Inferior parietal cortex (tissue), 1 donor: ENCODE results near the gene CEP70.
"Not testable (repeated sequence)": the region's sequence is repeated elsewhere in the genome, so short reads cannot be mapped to it uniquely, and the experiment has no call there.

ENCODE experiments used
- DNase-seq: peaks from one replicate; pipeline ENCODE4 v3.0.0-alpha.2; 2016; ENCODE audit errors: extremely low spot score

The CEP70 gene

DNA sequence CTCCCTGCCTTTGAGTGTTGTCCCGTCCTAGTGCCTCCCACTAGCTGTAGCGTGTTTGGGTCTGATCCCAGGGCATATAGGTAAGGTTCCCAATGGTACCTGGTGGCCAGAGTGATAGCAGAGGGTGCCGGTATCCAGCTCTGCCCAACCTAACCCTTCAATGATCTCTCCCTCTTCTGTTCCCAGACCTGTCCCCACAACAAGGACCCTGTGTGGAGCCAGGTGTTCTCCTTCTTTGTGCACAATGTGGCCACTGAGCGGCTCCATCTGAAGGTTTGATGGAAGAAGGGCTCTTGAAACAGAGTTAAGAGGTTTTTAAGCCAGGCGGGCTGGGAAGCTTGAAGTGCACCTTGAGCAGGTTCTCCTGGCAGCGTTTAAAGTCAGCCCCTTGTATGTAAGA lies 124.2 kb downstream of the CEP70 start:
- DNase-seq = no peak

DNA sequence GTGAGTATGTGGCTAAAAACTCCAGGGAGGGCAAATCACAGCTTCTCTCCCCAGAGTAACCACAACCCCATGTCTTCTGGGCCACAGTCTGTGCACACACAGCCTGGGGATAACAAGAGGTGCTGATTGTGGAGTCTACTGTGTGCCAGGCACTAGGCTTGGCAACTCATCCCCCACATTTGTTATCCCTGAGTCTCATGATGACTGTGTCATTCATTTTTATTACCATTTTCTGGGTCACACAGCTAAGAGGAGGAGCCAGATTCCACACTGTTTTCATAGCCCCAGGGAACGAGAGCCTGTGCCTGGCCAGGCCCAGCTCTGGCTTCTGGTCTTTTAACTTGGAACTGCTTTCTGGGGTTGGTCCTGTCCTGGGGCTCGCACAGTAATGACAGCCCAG lies 125.2 kb downstream of the CEP70 start:
- DNase-seq = no peak

DNA sequence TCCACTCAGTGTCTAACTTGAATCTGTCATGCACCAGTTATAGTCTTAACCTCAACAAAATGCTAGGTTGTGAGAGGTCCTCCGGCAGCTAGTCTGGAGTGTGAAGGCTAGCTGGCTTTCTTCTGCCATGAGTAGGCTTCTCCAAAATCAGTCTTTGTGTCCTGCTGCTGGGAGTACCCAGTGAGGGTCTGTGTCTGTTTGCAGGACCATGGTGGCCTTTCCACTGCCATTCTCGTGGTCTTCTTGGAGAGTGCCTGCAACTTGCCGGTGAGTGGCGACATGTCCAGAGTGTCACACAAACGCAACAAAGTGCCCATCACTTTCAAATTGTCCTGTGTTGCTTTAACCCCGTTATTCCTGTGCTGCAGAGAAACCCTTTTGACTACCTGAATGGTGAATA lies 125.6 kb downstream of the CEP70 start:
- DNase-seq = no peak

DNA sequence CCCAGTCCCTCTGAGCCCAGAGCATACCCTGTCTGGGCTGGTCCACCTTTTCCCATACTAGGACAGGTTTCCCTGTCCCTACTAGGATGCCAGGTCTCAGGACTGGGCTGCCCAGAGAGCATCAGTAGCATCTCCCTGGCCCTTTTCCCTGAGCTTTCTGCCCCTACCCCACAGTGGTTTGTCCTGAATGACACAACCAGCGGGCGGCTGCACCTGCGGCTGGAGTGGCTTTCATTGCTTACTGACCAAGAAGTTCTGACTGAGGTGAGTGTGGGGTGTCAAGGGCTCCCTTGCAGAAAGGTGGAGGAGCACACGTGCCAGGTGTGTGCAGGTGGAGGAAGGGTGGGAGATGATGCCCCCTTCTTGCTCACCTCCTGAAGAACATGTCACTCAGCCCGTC lies 126.1 kb downstream of the CEP70 start:
- no peak for DNase-seq

DNA sequence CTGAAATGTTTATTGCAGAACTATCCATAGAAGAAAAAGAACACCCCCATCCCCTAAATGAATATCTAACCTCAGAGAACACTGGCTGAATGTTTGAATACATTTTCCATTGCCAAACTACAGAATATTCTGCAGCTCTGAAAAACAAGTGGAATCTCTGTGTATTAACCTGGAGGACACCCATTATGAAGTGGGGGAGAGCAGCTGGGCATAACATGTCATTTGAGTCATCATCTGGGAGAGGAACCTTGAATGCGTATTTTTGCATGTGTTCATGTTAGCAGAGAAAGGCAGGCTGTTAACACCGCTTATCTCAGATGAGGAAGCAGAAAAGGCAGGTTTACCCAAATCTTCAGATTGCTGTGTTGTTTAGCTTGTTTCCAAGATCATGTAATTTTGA lies 128.1 kb downstream of the CEP70 start:
- no peak for DNase-seq

DNA sequence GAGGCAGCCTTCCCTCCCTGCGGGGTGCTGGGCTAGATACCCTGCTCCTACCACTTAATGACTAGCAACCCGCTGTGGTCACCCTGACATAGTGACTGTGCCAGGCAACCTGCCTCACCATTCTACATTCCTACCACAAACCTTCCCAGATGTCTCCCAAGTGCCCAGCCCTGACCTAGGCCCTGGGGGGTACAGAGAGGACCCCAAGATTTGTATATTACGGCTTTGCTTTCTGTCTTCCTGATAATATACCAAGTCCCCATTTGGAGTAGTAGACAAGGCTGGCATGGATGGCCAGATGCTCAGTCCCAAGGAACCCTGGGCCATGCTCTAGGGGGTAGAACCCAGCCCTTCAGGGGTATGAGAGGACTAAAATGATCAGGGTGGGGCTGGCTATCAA lies 128.6 kb downstream of the CEP70 start:
- no peak for DNase-seq

DNA sequence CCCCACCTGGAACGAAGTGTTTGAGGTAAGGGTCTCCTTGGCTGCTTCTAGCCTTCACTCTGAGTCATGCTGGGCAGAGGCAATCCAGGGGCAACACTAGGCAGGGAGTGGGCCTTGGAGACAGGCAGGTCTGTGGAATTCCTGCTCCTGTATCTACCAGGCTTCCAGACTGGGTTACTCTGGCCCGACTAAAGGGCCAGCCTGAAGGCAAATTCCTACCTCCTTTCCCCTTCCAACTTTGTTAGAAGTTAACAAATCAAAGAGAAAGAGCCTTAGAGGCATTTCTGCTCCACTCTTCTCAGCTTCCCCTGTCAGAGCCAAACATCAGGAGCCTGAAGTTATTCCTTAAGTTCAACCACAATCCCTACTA lies 129.6 kb downstream of the CEP70 start:
- no peak for DNase-seq

DNA sequence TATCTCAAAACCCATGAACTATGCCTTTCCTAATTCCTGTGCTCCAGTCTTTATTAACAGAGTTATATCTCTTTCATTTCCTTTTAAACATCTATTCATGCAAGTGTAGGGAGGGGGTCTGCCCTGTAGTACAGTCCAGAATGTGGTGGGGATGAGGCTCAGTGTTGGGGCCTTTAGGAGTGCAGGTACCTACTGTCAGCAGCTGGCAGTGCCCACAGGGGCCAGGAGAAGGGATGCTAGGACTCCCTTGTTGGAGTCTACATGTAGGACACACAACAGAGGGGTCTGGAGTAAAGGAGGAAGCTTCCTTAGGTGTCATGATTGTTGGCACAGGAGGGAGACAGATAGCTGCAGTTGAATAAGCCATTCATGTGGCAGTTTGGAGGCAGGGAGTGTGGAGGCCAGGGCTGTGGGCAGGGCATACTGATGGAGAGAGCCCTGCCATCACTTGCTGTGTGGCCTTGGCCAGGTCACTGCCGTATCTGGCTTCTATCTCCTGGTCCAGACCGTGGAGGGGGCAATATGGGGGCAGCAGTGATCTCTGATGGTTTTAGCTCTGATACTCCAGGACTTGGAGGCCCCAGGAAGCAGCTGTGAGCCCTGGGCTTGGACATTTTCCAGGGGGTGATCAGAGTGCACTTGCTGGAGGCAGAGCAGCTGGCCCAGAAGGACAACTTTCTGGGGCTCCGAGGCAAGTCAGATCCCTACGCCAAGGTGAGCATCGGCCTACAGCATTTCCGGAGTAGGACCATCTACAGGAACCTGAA lies 130.2 kb downstream of the CEP70 start:
- DNase-seq = no peak

DNA sequence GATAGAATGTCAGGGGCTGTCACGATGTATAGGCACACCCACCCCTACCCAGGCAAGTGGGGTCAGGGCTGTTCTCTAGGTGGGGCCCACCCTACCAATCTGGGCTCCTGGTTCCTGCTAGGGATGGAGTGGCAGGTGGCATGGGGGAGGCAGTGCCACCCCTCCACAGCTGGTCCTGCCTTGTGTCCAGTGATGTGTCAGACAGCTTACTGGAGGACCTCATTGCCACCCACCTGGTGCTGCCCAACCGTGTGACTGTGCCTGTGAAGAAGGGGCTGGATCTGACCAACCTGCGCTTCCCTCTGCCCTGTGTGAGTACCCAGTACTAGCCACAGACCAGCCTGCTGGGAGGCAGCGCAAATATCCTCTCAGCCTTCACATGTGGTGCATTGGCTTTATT lies 132.2 kb downstream of the CEP70 start:
- DNase-seq = no peak

DNA sequence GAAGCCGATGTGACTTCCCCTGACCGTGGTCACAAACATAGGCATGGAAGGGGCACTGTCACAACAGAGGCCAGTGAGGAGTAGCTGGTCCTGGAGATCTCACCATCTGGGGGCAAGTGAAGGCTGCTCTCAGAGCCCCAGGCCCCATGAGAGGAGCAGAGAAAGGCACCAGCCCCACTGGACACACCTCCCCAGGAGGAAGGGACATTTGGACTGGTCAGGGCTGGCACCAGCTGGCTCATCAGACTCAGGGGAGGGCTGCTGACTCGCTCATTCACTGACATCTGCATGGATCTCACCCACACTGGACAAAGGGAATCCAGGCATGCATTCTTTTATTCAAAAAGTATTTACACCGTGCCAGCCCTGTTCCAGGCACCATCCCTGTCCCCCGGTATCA lies 132.8 kb downstream of the CEP70 start:
- DNase-seq = no peak

DNA sequence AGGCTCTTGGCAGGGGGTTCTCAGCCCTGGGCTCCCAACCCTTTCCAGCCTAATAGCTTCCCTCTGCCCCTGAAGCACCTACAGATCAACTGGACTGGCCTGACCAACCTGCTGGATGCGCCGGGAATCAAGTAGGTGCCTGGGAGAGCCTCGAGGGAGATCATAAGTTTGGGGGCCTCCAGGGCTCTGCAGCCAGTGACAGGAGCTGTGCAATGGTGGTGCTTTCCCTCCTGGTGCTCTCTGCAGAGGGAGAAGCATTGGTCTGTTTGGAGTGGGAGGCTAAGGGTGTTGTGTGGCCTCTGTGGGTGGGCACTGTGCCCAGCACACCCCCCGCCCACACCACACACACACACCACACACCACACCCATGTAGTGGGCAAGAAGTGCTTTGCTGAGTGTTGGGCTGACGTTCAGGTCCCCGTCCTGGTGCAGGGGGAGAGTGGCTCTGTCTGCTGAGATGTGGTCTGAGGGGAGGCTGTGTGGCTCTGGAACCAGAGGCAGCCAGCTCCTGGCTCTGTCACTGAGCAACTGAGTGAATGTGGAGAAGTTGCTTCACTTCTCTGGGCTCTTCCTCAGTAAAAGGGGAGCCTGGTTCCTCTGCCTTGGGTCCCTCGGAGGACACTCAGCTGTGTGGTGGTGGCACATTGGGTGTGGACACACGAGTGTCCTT lies 133.4 kb downstream of the CEP70 start:
- no peak for DNase-seq

DNA sequence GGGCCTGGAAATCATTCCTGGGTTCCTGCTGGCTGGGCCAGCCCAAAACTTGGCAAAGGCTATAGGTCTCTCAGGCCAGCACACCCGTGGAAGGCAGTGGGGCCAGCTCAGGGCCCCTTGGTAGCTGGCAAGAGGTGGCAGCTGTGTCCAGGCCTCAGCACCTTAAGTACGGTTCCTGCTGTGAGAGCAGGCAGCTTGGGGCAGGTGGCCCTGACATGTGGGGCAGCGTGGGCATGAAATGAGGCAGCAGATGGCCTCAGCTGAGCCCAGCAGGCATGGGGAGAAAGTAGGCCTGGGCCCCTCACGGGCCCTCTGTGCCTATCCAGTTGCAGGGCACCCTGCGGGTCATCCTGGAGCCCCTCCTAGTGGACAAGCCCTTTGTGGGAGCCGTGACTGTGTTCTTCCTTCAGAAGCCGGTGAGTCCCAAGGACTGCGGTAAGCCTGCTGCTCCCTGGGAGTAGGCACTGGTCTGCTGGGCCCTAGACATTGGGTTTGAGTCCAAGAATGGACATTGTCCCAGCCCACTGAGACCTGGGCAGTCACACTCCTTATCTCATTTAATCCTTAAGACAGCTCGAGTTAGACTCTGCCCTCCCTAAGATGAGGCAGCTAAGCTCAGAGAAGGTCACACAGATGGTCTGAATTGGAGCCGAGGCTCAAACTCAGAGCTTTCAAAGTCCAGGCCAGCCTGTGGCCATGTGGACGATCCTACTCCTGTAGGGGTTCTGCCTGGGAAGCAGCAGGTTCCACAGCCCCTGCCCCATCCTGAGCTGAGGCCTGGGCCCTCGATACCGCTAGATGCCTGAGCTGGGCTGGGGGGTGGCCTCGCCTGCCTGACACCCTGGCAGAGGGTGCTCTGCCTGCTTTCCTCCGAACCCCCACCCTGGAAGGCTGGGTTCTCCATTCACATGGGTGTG lies 134.2 kb downstream of the CEP70 start:
- DNase-seq = no peak

DNA sequence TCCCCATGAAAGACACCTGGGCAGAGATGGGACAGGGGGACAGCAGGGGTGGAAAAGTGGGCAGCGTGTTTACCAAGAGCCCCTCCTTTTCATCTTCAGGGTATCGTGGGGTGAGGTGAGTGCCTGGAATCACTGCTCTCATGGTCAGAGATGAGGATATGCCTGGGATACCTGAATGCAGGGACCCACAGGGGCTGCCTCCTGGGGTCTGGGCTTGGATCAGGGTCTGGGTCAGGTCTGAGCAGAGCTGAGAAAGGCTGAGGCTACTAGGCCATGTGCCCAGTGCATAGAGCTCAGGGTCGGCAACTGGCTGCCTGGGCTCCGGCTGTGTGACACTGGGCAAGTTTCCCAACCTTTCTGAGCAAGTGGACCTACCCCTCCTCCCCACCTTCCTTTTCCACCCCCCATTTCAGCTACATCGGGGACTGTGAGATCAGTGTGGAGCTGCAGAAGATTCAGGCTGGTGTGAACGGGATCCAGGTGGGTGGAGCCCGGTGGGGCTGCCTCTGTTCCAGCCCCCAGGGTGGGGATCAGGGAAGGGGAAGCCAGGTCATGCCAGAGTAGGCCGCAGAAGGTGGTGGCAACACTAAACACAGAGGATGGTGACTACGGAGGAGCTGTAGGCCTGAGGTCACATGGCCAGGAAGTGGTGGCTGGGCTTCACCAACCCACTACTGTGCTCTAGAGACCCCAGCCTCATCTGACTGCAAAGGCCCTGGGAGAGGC lies 135.1 kb downstream of the CEP70 start:
- no peak for DNase-seq

DNA sequence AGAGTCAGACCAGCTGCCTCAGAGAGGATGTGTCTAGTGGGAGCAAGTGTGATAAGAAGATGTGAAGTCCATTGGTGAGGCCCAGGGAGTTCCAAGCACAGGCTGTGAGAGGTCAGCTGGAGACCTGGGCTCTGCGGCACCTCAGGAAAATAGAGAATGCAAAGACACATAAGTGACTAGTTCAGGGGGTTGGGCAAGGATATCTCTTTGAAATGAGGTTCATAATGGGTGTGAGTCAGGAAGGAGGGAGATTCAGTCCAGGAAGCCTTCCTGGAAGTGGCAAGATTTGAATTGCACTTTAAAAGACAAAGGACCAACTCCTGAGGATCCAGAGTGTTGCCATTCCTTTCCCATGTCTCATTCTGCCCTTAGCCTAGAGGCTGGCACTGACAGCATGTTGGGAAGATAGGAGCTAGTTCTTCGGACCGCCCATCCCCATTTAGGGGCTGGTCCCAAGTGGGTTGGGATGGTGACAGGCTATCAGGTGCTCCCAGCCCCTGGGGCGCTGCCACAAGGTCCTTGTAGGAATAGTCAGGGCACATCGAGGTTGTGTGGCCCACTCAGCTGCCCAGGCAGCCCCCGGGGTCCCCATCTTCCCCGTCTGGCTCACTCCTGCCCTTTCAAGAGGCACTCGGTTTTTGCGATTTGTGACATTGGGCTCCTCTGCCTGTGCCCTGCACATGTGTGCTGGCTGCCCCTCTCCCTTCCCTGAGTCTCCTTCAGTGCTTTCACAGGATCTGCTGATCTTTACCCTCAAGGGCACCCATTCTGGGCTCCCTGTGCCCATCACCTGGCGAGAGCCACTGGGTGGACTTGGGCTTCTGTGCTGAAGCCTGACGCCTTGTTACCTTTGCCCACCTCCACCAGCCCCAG lies 136.0 kb downstream of the CEP70 start:
- no peak for DNase-seq

DNA sequence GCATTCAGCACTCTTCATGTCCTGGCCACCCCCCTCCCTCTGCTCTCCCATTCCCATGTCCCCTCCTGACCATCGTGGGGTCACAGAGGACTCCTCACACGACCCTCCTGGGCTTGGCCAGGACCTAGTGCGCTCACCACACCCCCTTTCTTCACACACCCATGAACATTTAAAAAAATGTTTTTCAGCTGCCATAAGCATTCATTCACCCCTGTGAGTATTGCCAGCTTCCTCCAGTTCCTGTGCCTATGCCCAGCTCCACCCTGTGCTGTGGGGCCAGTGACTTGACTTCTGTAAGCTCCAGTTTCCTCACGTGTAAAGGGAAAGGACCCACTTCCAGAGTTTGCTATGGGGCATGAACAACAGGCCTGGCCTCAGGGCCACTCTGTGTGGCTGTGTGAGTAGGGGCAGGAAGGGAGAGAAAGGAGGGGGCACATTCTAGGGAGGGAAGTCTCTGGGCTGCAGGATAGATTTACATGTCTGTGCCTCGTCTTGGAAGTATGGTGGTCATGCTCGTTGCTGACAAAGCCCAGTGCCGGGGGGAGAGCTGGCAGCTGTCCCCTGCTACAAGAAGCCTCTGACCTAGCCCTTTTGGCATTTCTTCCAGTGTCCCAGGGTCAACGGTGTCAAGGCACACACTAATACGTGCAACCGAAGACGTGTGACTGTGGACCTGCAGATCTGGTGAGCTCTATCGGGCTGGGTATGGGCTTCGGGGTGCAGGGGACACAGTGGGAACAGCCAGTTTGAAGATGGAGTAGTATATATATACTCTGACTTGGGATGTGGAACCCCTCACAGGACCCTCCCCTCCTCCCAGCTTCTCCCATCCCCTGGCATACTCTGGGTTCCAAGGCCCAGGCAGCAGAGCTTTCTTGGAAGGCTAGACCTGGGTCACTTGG lies 136.8 kb downstream of the CEP70 start:
- DNase-seq = no peak

DNA sequence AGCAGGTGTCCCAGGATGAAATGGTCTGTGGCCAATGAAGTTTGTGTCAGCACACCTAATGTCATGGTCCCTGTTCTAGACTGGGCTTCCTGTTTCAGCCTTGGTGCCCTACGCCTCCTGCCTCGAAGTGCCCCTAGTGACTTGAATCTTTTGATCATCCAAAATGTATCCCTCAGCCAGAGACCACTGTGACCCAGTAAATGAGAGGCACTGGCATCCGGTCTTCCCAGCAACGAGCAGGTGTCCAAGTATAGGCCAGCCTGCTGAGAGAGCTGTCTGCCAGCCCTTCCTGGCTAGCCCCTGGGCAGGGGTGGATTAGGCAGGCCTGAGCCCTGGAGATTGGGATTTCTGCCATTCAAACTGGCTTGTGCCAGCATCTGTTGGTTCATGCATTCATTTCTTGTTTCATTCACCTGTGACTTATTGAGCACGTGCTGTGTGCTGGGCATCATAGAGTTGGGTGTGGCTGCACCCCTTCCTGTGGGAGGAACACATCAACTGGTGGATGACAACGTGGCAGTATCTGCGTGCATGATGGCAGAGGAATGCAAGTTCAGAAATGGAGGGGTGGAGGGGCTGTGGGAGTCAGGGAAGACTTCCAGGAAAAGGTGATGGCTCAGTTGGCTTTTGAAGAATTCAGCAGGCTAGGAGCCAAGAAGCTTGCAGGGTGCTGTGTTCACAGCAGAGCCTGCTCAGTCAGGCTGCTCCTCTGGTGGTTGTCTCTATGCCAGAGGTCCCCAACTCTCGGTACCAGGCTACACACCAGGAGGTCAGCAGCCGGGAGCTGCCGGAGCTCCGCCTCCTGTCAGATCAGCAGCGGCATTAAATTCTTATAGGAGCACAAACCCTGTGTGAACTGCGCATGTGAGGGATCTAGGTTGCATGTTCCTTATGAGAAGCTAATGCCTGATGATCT lies 138.0 kb downstream of the CEP70 start:
- no peak for DNase-seq

DNA sequence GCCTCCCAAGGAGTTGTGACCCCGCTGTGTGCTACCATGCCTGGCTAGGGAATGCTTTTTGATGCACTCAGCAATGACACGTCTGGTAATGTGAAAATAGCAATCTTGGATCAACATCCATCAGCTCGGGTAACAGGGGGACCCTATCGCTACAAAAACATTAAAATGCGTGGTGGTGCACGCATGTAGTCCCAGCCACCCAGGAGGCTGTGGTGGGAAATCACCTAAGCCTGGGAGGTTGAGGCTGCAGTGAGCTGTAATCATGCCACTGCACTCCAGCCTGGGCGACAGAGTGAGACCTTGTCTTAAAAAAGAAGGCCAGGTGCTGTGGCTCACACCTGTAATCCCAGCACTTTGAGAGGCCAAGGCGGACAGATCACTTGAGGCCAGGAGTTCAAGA lies 140.1 kb downstream of the CEP70 start:
- not testable (repeated sequence) for DNase-seq

DNA sequence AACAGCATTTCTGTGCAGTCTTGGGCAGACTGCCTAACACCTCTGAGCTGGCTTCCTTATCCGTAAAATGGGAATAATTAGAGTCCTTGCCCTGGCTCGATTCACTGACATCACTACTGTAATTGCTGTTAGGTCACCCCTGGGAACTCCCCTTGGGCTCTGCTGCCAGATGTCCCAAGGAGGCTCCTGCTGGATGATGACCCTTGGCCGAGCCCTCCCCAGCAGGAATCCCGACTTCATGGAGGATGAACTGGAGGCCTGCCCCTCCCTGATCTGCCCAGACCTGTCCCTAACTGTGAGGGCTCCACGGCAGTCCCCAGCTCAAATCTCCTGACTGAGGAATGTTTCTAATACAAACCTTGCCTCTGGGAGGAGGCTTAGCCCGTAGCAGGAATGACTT lies 141.6 kb downstream of the CEP70 start:
- no peak for DNase-seq
